Caki2 (cell line): ENCODE results near the gene HSPA12B. TPM values are rescaled to one million over a fixed set of nuclear protein-coding genes. Genes with fewer than 3 reads are reported as not detected.

ENCODE experiments used
- DNase-seq: peaks from one replicate; pipeline ENCODE4 v3.0.0-alpha.2; 2015; ENCODE audit warnings: low read depth
- in situ Hi-C: cut with HindIII; loops from 2 replicates; pipeline ENCODE4 v1.10.0; 2016; ENCODE audit warnings: low sequenced_read_pairs, low pct_unique_long_range_greater_than_20kb, mixed read lengths
- total RNA-seq: library from RNA; depleted of rRNA; stranded (reverse); fragments of >200 nt; shearing (Covaris generic); gene quantifications from 2 replicates; pipeline ENCODE4 v1.2.3, GENCODE V29; 2014; ENCODE audit warnings: low replicate concordance

HSPA12B gene
- total RNA-seq, 1 experiment from 2014 or later = not detected

GRCh38 chr20:3721912-3722311, 10.6 kb upstream of the HSPA12B start:
- in situ Hi-C loops = no loop called here

GRCh38 chr20:3723284-3723683, 9.2 kb upstream of the HSPA12B start:
- in situ Hi-C loops = no loop called here
- DNase-seq = no peak

More at GRCh38 chr20:3721912-3722311, 10.6 kb upstream of the HSPA12B start:
- no peak for DNase-seq

DNA sequence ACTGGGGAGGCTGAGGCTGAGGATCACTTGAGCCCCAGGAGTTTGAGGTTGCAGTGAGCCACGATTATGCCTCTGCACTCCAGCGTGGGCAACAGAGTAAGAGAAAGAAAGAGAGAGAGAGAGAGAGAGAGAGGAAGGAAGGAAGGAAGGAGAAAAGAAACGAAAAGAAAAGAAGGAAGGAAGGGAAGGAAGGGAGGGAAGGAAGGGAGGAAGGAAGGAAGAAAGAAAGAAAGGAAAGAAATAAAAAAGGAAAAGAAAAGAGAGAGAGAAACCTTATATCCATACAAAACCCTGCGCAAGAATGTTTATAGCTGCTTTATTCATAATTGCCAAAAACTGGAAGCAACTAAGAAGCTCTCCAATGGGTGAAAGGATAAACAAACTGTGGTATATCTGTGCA, 8.1 kb upstream of the HSPA12B start:
- in situ Hi-C loops = no loop called here
- no peak for DNase-seq

DNA sequence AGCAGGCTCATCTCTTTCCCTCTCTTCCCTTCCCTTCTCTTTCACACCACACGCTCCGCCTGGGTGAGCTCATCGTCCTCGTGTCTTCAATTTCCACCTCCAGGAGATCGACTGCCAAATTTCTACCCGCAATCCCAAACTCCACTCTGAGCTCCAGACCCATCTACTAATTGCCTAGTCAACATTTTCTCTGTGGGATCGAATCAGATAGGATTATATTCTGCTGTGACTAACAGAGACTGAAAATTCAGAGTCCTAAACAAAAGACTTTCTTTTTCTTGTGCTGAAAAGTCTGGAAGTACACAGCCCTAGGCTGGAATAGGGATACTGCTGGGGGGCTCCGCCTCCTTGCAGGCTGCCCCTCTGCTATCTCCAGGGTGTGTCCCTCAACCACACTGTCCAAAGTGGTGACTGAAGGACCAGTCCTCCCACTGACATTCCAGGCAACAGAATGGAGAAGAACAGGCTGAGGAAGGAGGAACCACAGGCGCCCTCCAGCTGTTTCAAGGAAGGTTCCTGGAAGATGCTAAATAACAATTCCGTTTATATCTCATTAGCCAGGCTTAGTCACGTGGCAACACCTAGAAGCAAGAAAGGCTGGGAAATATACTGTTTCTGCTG, 5.0 kb upstream of the HSPA12B start:
- DNase-seq = no peak
- in situ Hi-C loops = no loop called here

DNA sequence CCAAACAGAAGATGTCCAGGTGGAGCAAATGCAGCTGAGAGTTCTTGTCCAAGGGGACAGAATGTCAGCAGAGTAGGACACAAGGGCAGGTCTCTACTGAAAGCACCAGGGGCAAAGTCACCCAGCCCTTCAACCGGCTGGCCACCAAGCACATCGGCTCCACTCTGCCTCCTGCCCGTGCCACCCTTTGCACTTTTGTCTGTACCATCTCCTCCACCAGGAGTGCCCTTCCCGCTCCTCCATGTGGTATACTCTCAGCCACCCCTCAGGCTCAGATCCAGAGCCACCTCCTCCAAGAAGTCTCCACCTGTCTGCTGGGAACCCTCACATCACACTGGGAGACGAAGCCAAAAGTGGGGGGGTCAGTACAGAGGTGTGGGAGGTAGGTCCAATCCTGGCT, 4.1 kb upstream of the HSPA12B start:
- DNase-seq = no peak
- in situ Hi-C loops = no loop called here

- in situ Hi-C loops = no loop called here
Measured at GRCh38 chr20:3728876-3729275, 3.6 kb upstream of the HSPA12B start.

DNA sequence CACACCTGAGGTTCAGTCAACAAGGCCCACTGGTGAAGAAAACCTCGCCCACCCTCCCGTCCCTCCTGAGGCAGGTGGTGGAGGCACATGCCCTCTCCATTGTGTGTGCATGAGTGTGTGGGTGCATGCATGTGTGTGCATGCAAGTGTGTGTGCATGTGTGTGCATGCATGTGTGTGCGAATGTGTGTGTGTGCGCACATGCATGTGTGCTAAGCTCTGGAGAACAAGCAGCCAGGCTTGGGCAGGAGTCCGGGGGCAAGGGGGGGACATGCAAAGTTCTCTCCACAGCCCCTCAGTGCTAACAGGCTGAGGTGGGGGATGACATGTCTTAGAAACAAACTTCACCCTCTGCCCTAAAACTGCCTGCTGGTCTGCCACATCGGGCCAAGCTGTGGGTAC, 3.1 kb upstream of the HSPA12B start:
- in situ Hi-C loops = no loop called here
- no peak for DNase-seq

More at GRCh38 chr20:3728876-3729275, 3.6 kb upstream of the HSPA12B start:
- DNase-seq = no peak

DNA sequence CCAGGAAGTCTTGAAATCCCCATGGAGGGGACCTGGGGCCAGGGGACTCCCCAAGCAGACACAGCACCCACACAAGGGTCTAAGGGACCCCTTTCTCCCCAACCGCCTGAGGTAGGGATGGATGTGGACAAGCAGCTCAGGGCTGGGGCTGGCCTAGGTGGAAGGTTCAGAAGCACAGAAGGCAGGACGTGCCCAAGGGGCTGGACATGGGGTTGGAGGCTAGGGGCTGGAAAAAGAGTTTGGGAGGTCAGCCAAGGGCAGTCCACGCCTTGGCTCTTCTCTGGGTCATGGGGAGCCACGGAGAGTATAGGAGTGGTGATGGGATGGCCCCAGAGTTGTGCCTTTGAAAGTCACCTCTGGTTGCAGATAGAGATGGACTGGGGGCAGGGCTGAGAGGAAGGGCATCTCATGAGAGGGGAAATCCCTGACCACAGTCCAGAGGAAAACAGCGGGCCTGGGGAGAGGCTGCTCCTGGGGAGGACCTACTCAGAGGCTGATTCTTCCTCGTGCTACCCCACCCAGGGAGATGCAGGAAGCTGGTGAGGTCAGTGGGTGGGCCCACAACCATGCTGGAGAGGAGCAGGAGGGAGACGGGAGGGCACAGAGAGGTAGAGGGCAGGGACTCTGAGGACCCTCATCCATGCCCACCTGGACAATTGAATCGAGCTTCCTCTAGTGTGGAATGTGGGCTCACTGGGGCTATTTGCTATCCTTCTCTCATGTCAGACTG, 2.5 kb upstream of the HSPA12B start:
- in situ Hi-C loops = no loop called here
- DNase-seq = no peak

DNA sequence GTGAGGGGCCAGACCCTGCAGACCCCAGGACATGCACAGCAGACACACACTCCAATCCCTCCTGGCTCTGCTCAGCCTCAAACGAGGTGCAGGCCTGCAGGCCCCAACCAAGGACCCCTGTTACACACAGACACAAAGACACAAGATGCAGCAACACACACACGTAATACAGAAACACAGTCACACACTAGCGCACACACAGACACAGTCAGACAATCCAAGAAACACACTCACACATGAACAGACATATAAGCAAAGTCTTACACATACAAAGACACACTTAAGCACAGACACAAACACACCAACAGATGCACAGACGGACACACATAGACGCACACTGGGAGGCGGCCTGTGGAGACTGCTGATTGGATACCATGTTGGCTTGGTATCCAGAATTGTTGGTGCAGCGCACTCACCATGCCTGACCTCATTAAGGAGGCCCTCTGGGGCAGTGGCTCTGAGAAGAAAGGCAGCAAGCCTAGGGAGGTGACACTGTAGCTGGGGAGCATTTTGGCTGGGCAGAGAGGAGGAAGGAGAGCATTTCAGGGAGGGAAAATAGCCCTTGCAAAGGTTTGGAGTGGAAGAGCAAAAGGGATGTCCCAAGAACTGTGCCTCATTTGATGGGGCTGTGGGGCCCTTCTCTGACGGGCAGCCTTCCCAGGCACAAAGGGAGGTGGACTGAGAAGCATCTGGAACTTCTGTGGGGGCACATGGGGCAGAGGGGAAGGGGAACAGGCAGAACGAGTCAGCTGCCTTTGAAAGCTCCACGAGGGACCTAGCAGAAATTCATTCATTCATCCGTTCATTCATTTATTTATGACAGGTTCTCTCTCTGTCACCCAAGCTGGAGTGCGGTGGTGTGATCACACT, 1.4 kb upstream of the HSPA12B start:
- in situ Hi-C loops = no loop called here
- DNase-seq = no peak

- DNase-seq = no peak
- in situ Hi-C loops = no loop called here
Measured at GRCh38 chr20:3731944-3732326, 550 bp upstream of the HSPA12B start.

- in situ Hi-C loops = no loop called here
- no peak for DNase-seq
Measured at GRCh38 chr20:3733119-3733995, 872 bp downstream of the HSPA12B start.

DNA sequence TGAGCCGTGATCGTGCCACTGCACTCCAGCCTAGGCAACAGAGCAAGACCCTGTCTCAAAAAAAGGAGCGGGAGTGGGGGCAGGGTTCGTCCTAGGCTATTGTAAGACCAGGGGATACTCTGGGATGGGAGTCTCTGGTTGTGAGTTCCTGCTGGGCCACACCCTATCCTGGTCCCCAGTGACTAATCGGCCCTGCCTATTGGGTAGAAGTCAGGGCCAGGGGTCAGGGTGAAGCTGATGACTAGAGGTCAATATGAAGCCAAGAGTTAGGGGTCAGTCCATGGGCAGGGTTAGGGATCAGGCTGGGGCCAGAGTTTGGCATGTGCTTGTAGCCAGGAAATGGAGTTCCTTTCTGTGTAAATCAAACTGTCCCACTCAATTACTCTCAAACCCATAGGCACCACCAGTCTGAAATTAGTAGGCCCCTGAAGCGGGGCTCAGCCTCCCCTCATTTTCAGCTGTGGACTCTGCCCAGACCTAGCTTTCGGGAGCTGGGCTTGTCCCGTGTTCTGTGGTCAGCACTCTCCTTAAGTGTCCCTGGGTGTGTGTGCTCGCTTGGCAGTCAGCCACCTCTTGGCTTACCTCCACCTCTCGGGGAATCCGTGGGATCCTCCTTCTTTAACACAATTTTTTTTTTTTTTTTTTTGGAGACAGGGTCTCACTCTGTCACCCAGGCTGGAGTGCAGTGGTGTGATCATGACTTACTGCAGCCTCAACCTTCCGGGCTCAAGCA, 1.8 kb downstream of the HSPA12B start:
- no peak for DNase-seq
- in situ Hi-C loops = no loop called here

GRCh38 chr20:3735768-3736167, 3.3 kb downstream of the HSPA12B start:
- in situ Hi-C loops = no loop called here
- DNase-seq = no peak

DNA sequence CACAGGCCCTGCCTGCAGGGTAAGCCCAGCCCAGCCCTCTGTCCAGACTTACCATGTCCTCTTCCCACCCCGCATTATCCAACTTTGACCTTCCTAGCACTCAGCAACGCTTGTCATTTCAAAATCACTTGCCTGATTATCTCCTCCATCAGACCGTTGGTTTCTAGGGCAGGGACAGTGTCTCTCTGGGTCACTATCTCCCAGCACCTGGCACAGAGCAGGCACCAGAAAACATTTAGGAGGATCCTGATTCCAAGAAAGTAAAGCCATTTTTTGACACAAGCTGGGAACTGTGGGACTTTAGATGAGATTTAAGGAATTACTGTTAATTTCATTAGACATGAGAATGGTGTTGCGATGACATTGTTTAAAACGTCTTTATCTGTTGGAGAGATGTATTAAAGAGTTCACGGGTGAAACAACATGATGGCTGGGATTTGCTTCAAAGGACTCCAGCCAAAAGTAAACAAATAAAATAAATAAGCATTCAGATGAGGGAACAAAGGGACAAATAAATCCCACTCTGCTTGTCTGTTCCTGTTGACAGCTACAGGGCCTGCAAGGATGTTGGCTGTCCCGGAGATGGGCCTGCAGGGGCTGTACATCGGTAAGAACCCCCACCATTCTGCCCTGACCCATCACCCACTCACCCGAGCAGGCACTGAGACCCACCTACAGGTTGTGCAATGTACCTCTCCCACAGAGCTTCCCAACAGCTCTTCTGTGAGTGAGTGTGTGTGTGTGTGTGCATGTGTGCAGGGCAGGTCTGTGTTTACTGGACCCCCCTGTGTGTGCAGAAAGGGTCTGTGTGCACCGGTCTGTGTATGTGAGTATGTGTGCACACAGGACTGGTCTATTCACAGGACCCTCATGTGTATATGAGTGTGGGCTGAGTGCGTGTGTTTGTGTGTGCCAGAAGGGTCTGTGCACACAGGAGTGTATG, 5.9 kb downstream of the HSPA12B start:
- DNase-seq = no peak
- in situ Hi-C loops = no loop called here

- in situ Hi-C loops = no loop called here
- DNase-seq = no peak
Measured at GRCh38 chr20:3739054-3739925, 6.8 kb downstream of the HSPA12B start.

GRCh38 chr20:3739926-3740451, 7.5 kb downstream of the HSPA12B start:
- no peak for DNase-seq

More at GRCh38 chr20:3739926-3740451, 7.5 kb downstream of the HSPA12B start:
- in situ Hi-C loops = no loop called here
